Karpas-422 (cell line): Measurements from ENCODE around the gene EIF5B. TPM values are rescaled to one million over a fixed set of nuclear protein-coding genes. Genes with fewer than 3 reads are reported as not detected.
"Not testable (repeated sequence)": the region's sequence is repeated elsewhere in the genome, so short reads cannot be mapped to it uniquely, and the experiment has no call there.

Source experiments
- DNase-seq: peaks from one replicate; pipeline ENCODE4 v3.0.0-alpha.2; 2015
- H2AFZ ChIP-seq: fragments of 200-600 bp; sonication (generic); 2 replicates; pipeline ENCODE4 v1.6.1; 2014; ENCODE audit warnings: antibody characterized with exemption, low read length, mixed read lengths
- H3K27ac ChIP-seq: fragments of 200-600 bp; sonication (generic); 2 replicates; pipeline ENCODE4 v1.5.1; 2014; ENCODE audit warnings: mild to moderate bottlenecking, low read length, moderate library complexity
- H3K27me3 ChIP-seq: fragments of 200-600 bp; sonication (generic); 2 replicates; pipeline ENCODE4 v1.6.1; 2014; ENCODE audit warnings: low read length, mixed read lengths
- H3K36me3 ChIP-seq: fragments of 200-600 bp; sonication (generic); 2 replicates; pipeline ENCODE4 v1.6.1; 2014; ENCODE audit warnings: low read length, mixed read lengths; ENCODE audit not compliant: insufficient read depth
- H3K4me1 ChIP-seq: fragments of 200-600 bp; sonication (generic); 2 replicates; pipeline ENCODE4 v1.6.1; 2014; ENCODE audit warnings: mild to moderate bottlenecking, low read length, mixed read lengths
- H3K4me2 ChIP-seq: fragments of 200-600 bp; sonication (generic); 2 replicates; pipeline ENCODE4 v1.6.1; 2014; ENCODE audit warnings: low read length, low read depth, mild to moderate bottlenecking; ENCODE audit not compliant: poor library complexity, severe bottlenecking
- H3K4me3 ChIP-seq: fragments of 200-600 bp; sonication (generic); 2 replicates; pipeline ENCODE4 v1.5.1; 2014; ENCODE audit warnings: mild to moderate bottlenecking, antibody characterized with exemption, low read length, mixed read lengths
- H3K79me2 ChIP-seq: fragments of 200-600 bp; sonication (generic); 2 replicates; pipeline ENCODE4 v1.6.1; 2014; ENCODE audit warnings: mild to moderate bottlenecking, low read length, mixed read lengths
- H3K9ac ChIP-seq: fragments of 200-600 bp; sonication (generic); 2 replicates; pipeline ENCODE4 v1.6.0; 2014; ENCODE audit warnings: low read length
- H3K9me2 ChIP-seq: fragments of 200-600 bp; sonication (generic), shearing (Covaris generic); replicated peaks from 2 replicates; pipeline ENCODE4 v1.6.0; 2014; ENCODE audit warnings: mild to moderate bottlenecking, low read length, moderate library complexity; ENCODE audit not compliant: insufficient read depth
- H3K9me3 ChIP-seq: fragments of 300-700, 200-600 bp; sonication (generic); 2 replicates; pipeline ENCODE4 v1.6.1; 2014; ENCODE audit warnings: low read length, mixed read lengths
- H4K20me1 ChIP-seq: fragments of 200-600 bp; sonication (generic); 2 replicates; pipeline ENCODE4 v1.6.1; 2014; ENCODE audit warnings: mild to moderate bottlenecking, antibody characterized with exemption, low read length, low read depth; ENCODE audit not compliant: insufficient read depth
- total RNA-seq: library from RNA; depleted of rRNA; stranded (reverse); fragments of >200 nt; shearing (Covaris generic); gene quantifications from 2 replicates; pipeline ENCODE4 v1.2.3, GENCODE V29; 2014; ENCODE audit warnings: low replicate concordance

Gene EIF5B
- total RNA-seq, 1 experiment from 2014 or later: 35.5 TPM

GRCh38 chr2:99350194-99350593, 13.0 kb downstream of the EIF5B start:
- no peaks in the 10 kb centered on the region for H3K36me3 ChIP-seq
- H3K79me2 ChIP-seq: peaks cover 98% of the 10 kb centered on the region
- no peaks in the 10 kb centered on the region for H3K9me3 ChIP-seq
- no peak overlapping the region for H3K27ac ChIP-seq
- peaks cover 42% of the 10 kb centered on the region for H3K4me1 ChIP-seq
- no peak for DNase-seq
- H3K27me3 ChIP-seq: no peaks in the 10 kb centered on the region
- no peak overlapping the region for H3K4me2 ChIP-seq
- no peaks in the 10 kb centered on the region for H3K9me2 ChIP-seq
- no peak overlapping the region for H3K9ac ChIP-seq
- H3K4me3 ChIP-seq: no peak overlapping the region
- H2AFZ ChIP-seq: no peak overlapping the region
- H4K20me1 ChIP-seq: peaks cover 43% of the 10 kb centered on the region

- H3K9me3 ChIP-seq: no peaks in the 10 kb centered on the region
- H3K9me2 ChIP-seq: no peaks in the 10 kb centered on the region
- H3K27ac ChIP-seq: no peak overlapping the region
- peaks cover 99% of the 10 kb centered on the region for H3K79me2 ChIP-seq
- H3K4me2 ChIP-seq: no peak overlapping the region
- H3K4me3 ChIP-seq: no peak overlapping the region
- H4K20me1 ChIP-seq: peaks cover 34% of the 10 kb centered on the region
- H3K9ac ChIP-seq: no peak overlapping the region
- H3K4me1 ChIP-seq: peaks cover 39% of the 10 kb centered on the region
- no peak for DNase-seq
- no peak overlapping the region for H2AFZ ChIP-seq
- H3K27me3 ChIP-seq: no peaks in the 10 kb centered on the region
- H3K36me3 ChIP-seq: no peaks in the 10 kb centered on the region
Measured at GRCh38 chr2:99354070-99354469, 16.9 kb downstream of the EIF5B start.

DNA sequence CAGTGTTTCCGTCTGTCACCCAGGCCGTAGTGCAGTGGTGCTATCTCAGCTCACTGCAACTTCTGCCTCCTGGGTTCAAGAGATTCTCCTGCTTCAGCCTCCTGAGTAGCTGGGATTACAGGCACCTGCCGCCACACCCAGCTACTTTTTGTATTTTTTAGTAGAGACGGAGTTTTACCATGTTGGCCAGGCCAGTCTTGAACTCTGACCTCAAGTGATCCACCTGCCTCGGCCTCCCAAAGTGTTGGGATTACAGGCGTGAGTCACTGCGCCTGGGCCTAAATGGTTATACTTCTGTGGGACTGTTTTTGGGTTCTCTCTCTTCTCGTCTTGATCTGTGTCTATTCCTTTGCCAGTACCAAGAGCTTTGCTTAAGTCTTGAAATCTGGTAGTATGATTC, 17.6 kb downstream of the EIF5B start:
- H3K4me3 ChIP-seq, H3K27me3 ChIP-seq, H3K4me2 ChIP-seq, H3K9me3 ChIP-seq, H3K9ac ChIP-seq, DNase-seq, H2AFZ ChIP-seq, H3K9me2 ChIP-seq, H3K27ac ChIP-seq, H3K36me3 ChIP-seq: not testable (repeated sequence)
- H3K4me1 ChIP-seq: peaks cover 33% of the 10 kb centered on the region
- H3K79me2 ChIP-seq: peaks cover 99% of the 10 kb centered on the region
- H4K20me1 ChIP-seq: peaks cover 33% of the 10 kb centered on the region

DNA sequence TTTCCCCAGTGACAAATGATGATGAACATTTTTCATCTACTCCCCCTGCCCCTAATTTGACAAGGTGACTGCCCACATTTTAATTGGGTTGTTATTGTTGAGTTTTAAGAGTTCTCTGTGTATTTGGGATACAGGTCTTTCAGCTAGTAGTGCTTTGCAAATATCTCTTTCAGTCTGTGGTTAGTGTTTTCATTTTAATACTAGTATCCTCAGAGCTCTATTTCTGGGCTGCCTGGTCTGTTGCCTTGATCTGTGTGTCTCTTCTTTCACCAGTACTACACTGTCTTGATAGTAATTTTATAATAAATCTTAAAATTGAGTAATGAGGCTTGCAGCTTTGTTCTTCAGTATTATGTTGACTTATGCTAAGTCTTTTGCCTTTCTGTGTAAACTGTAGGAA, 19.7 kb downstream of the EIF5B start:
- H3K9me2 ChIP-seq: no peaks in the 10 kb centered on the region
- H3K4me3 ChIP-seq: no peak overlapping the region
- H3K4me2 ChIP-seq: no peak overlapping the region
- no peaks in the 10 kb centered on the region for H3K27me3 ChIP-seq
- H2AFZ ChIP-seq: no peak overlapping the region
- no peak overlapping the region for H3K9ac ChIP-seq
- peaks cover 97% of the 10 kb centered on the region for H3K79me2 ChIP-seq
- DNase-seq: no peak
- no peaks in the 10 kb centered on the region for H3K9me3 ChIP-seq
- H3K36me3 ChIP-seq: peaks cover 12% of the 10 kb centered on the region; the same call in 1 of the 2 replicates
- H4K20me1 ChIP-seq: peaks cover 25% of the 10 kb centered on the region
- no peak overlapping the region for H3K27ac ChIP-seq
- peaks cover 24% of the 10 kb centered on the region for H3K4me1 ChIP-seq

DNA sequence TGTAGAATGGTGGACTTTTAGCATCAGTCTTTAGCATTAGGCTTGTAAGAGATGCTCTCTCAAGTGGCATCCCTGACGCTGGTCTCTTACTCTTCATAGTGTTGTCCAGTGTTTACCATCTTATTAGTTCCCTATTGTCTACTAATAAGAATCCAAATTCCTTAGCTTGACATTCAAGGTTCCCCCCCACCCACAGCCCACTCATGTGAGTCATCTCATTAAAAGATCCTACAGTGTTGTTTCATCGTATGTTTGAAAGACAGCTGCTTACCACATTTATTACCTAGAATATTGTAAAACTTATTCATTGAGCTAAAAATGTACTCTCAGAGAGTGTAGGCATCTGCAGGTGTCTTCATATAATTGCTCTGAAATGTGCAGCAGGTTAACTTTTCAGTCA, 28.5 kb downstream of the EIF5B start:
- Histone ChIP-seq H3K36me3 (peaks cover 86% of the 10 kb centered on the region), H3K9ac (no peak overlapping the region), H4K20me1 (no peaks in the 10 kb centered on the region), H2AFZ (no peak overlapping the region), H3K9me2 (no peaks in the 10 kb centered on the region), H3K4me2 (no peak overlapping the region), H3K4me1 (no peaks in the 10 kb centered on the region), H3K4me3 (no peak overlapping the region), H3K79me2 (peaks cover 51% of the 10 kb centered on the region), H3K27me3 (no peaks in the 10 kb centered on the region), H3K27ac (no peak overlapping the region), H3K9me3 (no peaks in the 10 kb centered on the region)
- DNase-seq: no peak

GRCh38 chr2:99368854-99369253, 31.7 kb downstream of the EIF5B start:
- not testable (repeated sequence) for H3K9me2 ChIP-seq, DNase-seq, H3K27me3 ChIP-seq, H3K9me3 ChIP-seq, H3K4me3 ChIP-seq, H3K4me2 ChIP-seq, H3K4me1 ChIP-seq, H3K27ac ChIP-seq, H4K20me1 ChIP-seq, H2AFZ ChIP-seq, H3K9ac ChIP-seq
- peaks cover 39% of the 10 kb centered on the region for H3K79me2 ChIP-seq
- peaks cover 92% of the 10 kb centered on the region for H3K36me3 ChIP-seq

DNA sequence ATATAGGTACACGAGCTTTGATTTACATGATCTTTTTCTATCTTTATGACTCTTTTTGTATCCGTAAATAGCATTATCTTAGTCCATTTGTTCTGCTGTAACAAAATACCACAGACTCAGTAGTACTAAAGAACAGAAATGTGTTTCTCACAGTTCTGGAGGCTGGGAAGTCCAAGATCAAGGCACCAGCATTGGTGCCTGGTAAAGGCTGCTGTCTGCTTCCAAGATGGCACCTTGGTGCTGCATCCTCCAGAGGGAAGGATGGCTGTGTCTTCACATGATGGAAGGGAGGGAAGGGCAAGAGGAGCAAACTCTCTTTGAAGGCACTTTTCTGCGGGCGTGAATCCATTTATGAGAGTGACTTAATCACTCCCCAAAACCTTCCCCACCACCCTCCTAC, 36.0 kb downstream of the EIF5B start:
- no peak for DNase-seq
- Histone ChIP-seq H3K4me3 (no peak overlapping the region), H4K20me1 (no peaks in the 10 kb centered on the region)

GRCh38 chr2:99374747-99375146, 37.6 kb downstream of the EIF5B start:
- Histone ChIP-seq H3K27me3 (no peaks in the 10 kb centered on the region), H3K4me2 (no peak overlapping the region), H4K20me1 (no peaks in the 10 kb centered on the region), H2AFZ (no peak overlapping the region), H3K9ac (no peak overlapping the region), H3K36me3 (peaks cover 87% of the 10 kb centered on the region), H3K9me2 (no peaks in the 10 kb centered on the region), H3K27ac (no peak overlapping the region), H3K4me3 (no peak overlapping the region), H3K4me1 (no peaks in the 10 kb centered on the region), H3K9me3 (no peaks in the 10 kb centered on the region), H3K79me2 (peaks cover 43% of the 10 kb centered on the region)
- no peak for DNase-seq

More for the DNA sequence above, 36.0 kb downstream of the EIF5B start:
- Histone ChIP-seq H3K36me3 (peaks cover 87% of the 10 kb centered on the region), H3K9me2 (no peaks in the 10 kb centered on the region), H3K79me2 (peaks cover 38% of the 10 kb centered on the region), H3K4me2 (no peak overlapping the region), H3K27ac (no peak overlapping the region), H2AFZ (no peak overlapping the region), H3K9ac (no peak overlapping the region), H3K9me3 (no peaks in the 10 kb centered on the region), H3K4me1 (no peaks in the 10 kb centered on the region), H3K27me3 (no peaks in the 10 kb centered on the region)
